IMR-90 (cell line): ENCODE results near the gene HCN2. TPM values are rescaled to one million over a fixed set of nuclear protein-coding genes. Genes with fewer than 3 reads are reported as not detected.

Experiments
- ATAC-seq: fragments of 200-7000 bp; cut with Tn5 transposase; 2 replicates; pipeline ENCODE4 v1.9.1; 2020; ENCODE audit warnings: low read depth, mild to moderate bottlenecking, moderate library complexity
- BruUV-seq: library from RNA; stranded (reverse); fragments of 400-500 nt; replicated peaks from 2 replicates; lab custom pipeline; 2021; lab: Mats Ljungman, UMichigan
- CTCF ChIA-PET: fragments of 300-600 bp; formaldehyde crosslinking; extraction: SDS; loops from one replicate; lab custom pipeline; 2021; ENCODE audit warnings: antibody characterized with exemption; lab: Yijun Ruan, JAX
- POLR2A ChIA-PET: fragments of 300-600 bp; sonication (Branson Sonifier 250); formaldehyde crosslinking; loops from one replicate; lab custom pipeline; 2022; ENCODE audit warnings: antibody characterized with exemption; ENCODE audit not compliant: unreplicated experiment; lab: Charles Lee
- DNase-seq: peaks from one replicate; pipeline ENCODE4 v3.0.0; 2013
- H2AFZ ChIP-seq: replicated peaks from 2 replicates; pipeline ENCODE3; 2013; ENCODE audit warnings: low read length, mild to moderate bottlenecking; ENCODE audit not compliant: poor library complexity
- H2AK5ac ChIP-seq: 2 replicates; pipeline ENCODE4 v1.6.1; 2013; ENCODE audit warnings: low read depth, low read length, inconsistent platforms
- H2AK9ac ChIP-seq: replicated peaks from 2 replicates; pipeline ENCODE3; 2013; ENCODE audit warnings: mild to moderate bottlenecking, low read depth, low read length, moderate library complexity; ENCODE audit not compliant: poor library complexity
- H2BK120ac ChIP-seq: 2 replicates; pipeline ENCODE4 v1.6.1; 2013; ENCODE audit warnings: low read depth, low read length, inconsistent platforms
- H2BK15ac ChIP-seq: 3 replicates; pipeline ENCODE4 v1.6.1; 2013; ENCODE audit warnings: low read depth, low read length, inconsistent platforms
- H2BK20ac ChIP-seq: 2 replicates; pipeline ENCODE4 v1.6.1; 2013; ENCODE audit warnings: low read depth, mild to moderate bottlenecking, inconsistent platforms, low read length, moderate library complexity
- H2BK5ac ChIP-seq: 2 replicates; pipeline ENCODE4 v1.6.1; 2013; ENCODE audit warnings: mild to moderate bottlenecking, low read depth, low read length, inconsistent platforms; ENCODE audit not compliant: poor library complexity, severe bottlenecking
- H3K14ac ChIP-seq: replicated peaks from 2 replicates; pipeline ENCODE4 v1.6.1; 2013; ENCODE audit warnings: low read depth, low read length, inconsistent platforms
- H3K18ac ChIP-seq: 2 replicates; pipeline ENCODE4 v1.6.1; 2013; ENCODE audit warnings: low read depth, low read length, control low read depth
- H3K23ac ChIP-seq: 2 replicates; pipeline ENCODE4 v1.6.1; 2013; ENCODE audit warnings: low read depth, low read length, inconsistent platforms
- H3K27ac ChIP-seq: 2 replicates; pipeline ENCODE4 v1.5.1; 2013; ENCODE audit warnings: mild to moderate bottlenecking, control low read depth, low read length; ENCODE audit not compliant: insufficient read depth
- H3K27me3 ChIP-seq: 2 replicates; pipeline ENCODE4 v1.6.1; 2013; ENCODE audit warnings: low read length; ENCODE audit not compliant: control insufficient read depth, insufficient read depth
- H3K36me3 ChIP-seq: 2 replicates; pipeline ENCODE4 v1.6.1; 2013; ENCODE audit warnings: low read length, mixed read lengths; ENCODE audit not compliant: control insufficient read depth, insufficient read depth
- H3K4ac ChIP-seq: 2 replicates; pipeline ENCODE4 v1.6.1; 2013; ENCODE audit warnings: low read depth, low read length, inconsistent platforms
- H3K4me1 ChIP-seq: 2 replicates; pipeline ENCODE4 v1.6.1; 2013; ENCODE audit warnings: low read length, mixed read lengths; ENCODE audit not compliant: control insufficient read depth, insufficient read depth
- H3K4me2 ChIP-seq: 2 replicates; pipeline ENCODE4 v1.6.1; 2013; ENCODE audit warnings: low read depth, mild to moderate bottlenecking, control low read depth, low read length, moderate library complexity
- H3K4me3 ChIP-seq: 2 replicates; pipeline ENCODE4 v1.5.1; 2013; ENCODE audit warnings: low read depth, mild to moderate bottlenecking, control low read depth, low read length, moderate library complexity; ENCODE audit not compliant: insufficient read depth
- H3K56ac ChIP-seq: 2 replicates; pipeline ENCODE4 v1.6.1; 2013; ENCODE audit warnings: low read length, inconsistent platforms; ENCODE audit not compliant: insufficient read depth; ENCODE audit errors: extremely low read depth
- H3K79me1 ChIP-seq, 2 experiments: 2 replicates each; pipeline ENCODE4 v1.6.1; 2013; ENCODE audit warnings: low read length in 2 of 2, inconsistent platforms in 1 of 2, low read depth in 1 of 2
- H3K9ac ChIP-seq: 2 replicates; pipeline ENCODE4 v1.6.1; 2013; ENCODE audit warnings: low read depth, low read length, control low read depth
- H3K9me1 ChIP-seq: 2 replicates; pipeline ENCODE4 v1.6.1; 2013; ENCODE audit warnings: low read length, inconsistent platforms; ENCODE audit not compliant: insufficient read depth
- H3K9me3 ChIP-seq: 2 replicates; pipeline ENCODE4 v1.6.1; 2013; ENCODE audit warnings: low read length; ENCODE audit not compliant: control insufficient read depth, insufficient read depth
- H4K20me1 ChIP-seq: 2 replicates; pipeline ENCODE4 v1.6.1; 2013; ENCODE audit warnings: low read length, inconsistent platforms; ENCODE audit not compliant: insufficient read depth
- H4K5ac ChIP-seq: 2 replicates; pipeline ENCODE4 v1.6.1; 2013; ENCODE audit warnings: mild to moderate bottlenecking, low read depth, low read length, control low read depth
- H4K8ac ChIP-seq, 2 experiments: 2 replicates each; pipeline ENCODE4 v1.6.1; 2013; ENCODE audit warnings: low read depth in 2 of 2, low read length in 2 of 2, control low read depth in 1 of 2, inconsistent platforms in 1 of 2
- H4K91ac ChIP-seq: 2 replicates; pipeline ENCODE4 v1.6.1; 2013; ENCODE audit warnings: low read depth, low read length, inconsistent platforms; ENCODE audit not compliant: insufficient read depth
- CEBPB ChIP-seq: IDR thresholded peaks from 2 replicates; pipeline ENCODE4 v1.6.1; 2012; ENCODE audit warnings: low read depth, low read length, improper control_type of control experiment
- CHD1 ChIP-seq: IDR thresholded peaks from 2 replicates; pipeline ENCODE4 v1.6.1; 2012; ENCODE audit warnings: low read depth, low read length, improper control_type of control experiment
- FOS ChIP-seq: fragments of 150-350 bp; IDR thresholded peaks from 2 replicates; pipeline ENCODE4 v1.6.1; 2016; ENCODE audit warnings: low read depth, low read length
- MAFK ChIP-seq: IDR thresholded peaks from 2 replicates; pipeline ENCODE4 v1.6.1; 2012; ENCODE audit warnings: low read depth, low read length, improper control_type of control experiment
- MXI1 ChIP-seq: IDR thresholded peaks from 2 replicates; pipeline ENCODE4 v1.6.1; 2012; ENCODE audit warnings: low read depth, mild to moderate bottlenecking, low read length, moderate library complexity, borderline replicate concordance
- RAD21 ChIP-seq: IDR thresholded peaks from 2 replicates; pipeline ENCODE4 v1.6.1; 2012; ENCODE audit warnings: low read length, improper control_type of control experiment
- RCOR1 ChIP-seq: IDR thresholded peaks from 2 replicates; pipeline ENCODE4 v1.6.1; 2012; ENCODE audit warnings: mild to moderate bottlenecking, low read length, improper control_type of control experiment; ENCODE audit not compliant: insufficient replicate concordance
- WGBS, 2 experiments: methylation state at CpG; one replicate each; pipeline versions ENCODE4 v1.1.5 to v1.1.7; 2013; ENCODE audit warnings: missing lambda C conversion rate in 2 of 2; ENCODE audit not compliant: insufficient read length in 1 of 2; ENCODE audit errors: extremely low coverage in 2 of 2; 5-methylcytosine and 5-hydroxymethylcytosine counted together
- dilution Hi-C: fragments of 300-500 bp; cut with HindIII; formaldehyde crosslinking; loops from one replicate; pipeline ENCODE4 v1.14.3; 2018; ENCODE audit warnings: low sequenced_read_pairs; ENCODE audit not compliant: unreplicated experiment
- in situ Hi-C: fragments of 300-500 bp; cut with MboI; formaldehyde crosslinking; loops from 3 replicates; pipeline ENCODE4 v1.14.3; 2019; ENCODE audit warnings: low sequenced_read_pairs, inconsistent platforms, mixed read lengths
- intact Hi-C: fragments of 100-400 bp; cut with micrococcal nuclease; formaldehyde crosslinking; loops from 2 replicates; pipeline ENCODE4 v1.10.0; 2022
- polyA plus RNA-seq, 3 experiments: library from polyadenylated mRNA; depleted of rRNA; stranded (reverse); fragments of >200 nt; gene quantifications; 2 replicates each; pipeline ENCODE4 v1.2.3, GENCODE V29; 2012; ENCODE audit warnings: low replicate concordance in 1 of 3
- total RNA-seq: library from RNA; depleted of rRNA; stranded (reverse); fragments of >200 nt; gene quantifications from 2 replicates; pipeline ENCODE4 v1.2.3, GENCODE V29; 2012
- TF ChIP-seq, protein P1 (sequence below): conservative IDR thresholded peaks from 2 replicates; pipeline ENCODE4 v1.5.1; 2012; ENCODE audit warnings: mild to moderate bottlenecking, low read depth, low read length, improper control_type of control experiment
- TF ChIP-seq, protein P2 (sequence below): fragments of 150-350 bp; IDR thresholded peaks from 2 replicates; pipeline ENCODE4 v1.6.1; 2017; ENCODE audit warnings: mild to moderate bottlenecking, antibody characterized with exemption, low read length, low read depth

Gene HCN2
- total and polyA plus RNA-seq, 2 of the 4 experiments (the other 2 are of a cell fraction) = 0.72 to 2.6 TPM

DNA sequence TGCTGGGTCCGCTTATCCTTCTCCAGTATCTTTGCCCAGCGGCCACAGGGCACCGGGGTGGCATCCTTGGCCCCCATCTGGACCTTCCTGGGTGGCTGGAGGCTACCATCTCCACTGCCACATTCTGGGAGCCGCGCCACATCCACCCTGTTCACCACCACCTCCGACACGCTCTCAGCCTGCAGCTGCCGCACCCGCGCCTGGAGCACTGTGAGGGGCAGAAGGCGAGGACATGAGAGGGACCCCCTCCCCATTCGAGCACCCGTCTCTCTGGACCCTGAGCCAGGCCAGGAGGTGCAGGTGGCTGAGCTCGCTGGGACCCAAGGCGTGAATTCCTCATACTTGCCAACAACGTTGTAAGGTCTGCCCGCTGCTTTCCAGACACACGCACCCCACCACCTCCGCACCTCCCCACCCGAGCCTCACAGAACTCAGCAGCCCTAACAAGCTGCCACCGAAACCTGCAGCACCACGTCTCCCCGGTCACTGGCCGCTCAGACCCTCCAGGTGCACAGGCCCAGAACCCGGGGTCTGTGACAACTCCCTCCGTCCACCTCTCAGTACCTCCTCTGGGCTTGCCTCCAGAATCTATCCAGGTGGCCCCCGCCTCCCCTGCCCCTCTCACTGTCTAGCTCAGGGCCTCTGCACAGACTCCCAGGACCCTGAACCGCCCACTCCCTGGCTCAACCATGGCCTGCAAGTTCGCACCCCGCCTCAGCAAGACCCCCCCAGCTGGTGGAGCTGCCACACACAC is 40.5 kb downstream of the HCN2 start:
- POLR2A ChIA-PET = no interaction called here
- no peak for DNase-seq
- ATAC-seq = no peak
- no peak overlapping the region for H3K27ac ChIP-seq
- H2BK15ac ChIP-seq = no peak overlapping the region
- H3K9me3 ChIP-seq = no peaks in the 10 kb centered on the region
- H3K14ac ChIP-seq = no peak overlapping the region
- H3K4me3 ChIP-seq = no peak overlapping the region
- no peak overlapping the region for H2BK20ac ChIP-seq
- in situ Hi-C loops = no loop called here
- no peak overlapping the region for H4K91ac ChIP-seq
- no peak overlapping the region for H3K9ac ChIP-seq
- no peak overlapping the region for H4K5ac ChIP-seq
- 92% methylated on average over 19 of the region's 30 CpGs; no CpG with 5 or more reads in 1 of the 2 experiments for WGBS, 2 experiments
- H2BK120ac ChIP-seq = no peak overlapping the region
- no peak overlapping the region for H2AFZ ChIP-seq
- CTCF ChIA-PET = no interaction called here
- no peak overlapping the region for H2AK5ac ChIP-seq
- intact Hi-C loops = no loop called here
- no peak overlapping the region for H3K4ac ChIP-seq
- dilution Hi-C loops = no loop called here
- H4K20me1 ChIP-seq = peaks cover 3% of the 10 kb centered on the region; the same call in 1 of the 2 replicates
- H3K18ac ChIP-seq = no peak overlapping the region
- TF ChIP-seq FOS (no peak), CHD1 (no peak), RAD21 (no peak), MAFK (no peak), RCOR1 (no peak), CEBPB (no peak), MXI1 (no peak)
- TF ChIP-seq, protein P1, sequence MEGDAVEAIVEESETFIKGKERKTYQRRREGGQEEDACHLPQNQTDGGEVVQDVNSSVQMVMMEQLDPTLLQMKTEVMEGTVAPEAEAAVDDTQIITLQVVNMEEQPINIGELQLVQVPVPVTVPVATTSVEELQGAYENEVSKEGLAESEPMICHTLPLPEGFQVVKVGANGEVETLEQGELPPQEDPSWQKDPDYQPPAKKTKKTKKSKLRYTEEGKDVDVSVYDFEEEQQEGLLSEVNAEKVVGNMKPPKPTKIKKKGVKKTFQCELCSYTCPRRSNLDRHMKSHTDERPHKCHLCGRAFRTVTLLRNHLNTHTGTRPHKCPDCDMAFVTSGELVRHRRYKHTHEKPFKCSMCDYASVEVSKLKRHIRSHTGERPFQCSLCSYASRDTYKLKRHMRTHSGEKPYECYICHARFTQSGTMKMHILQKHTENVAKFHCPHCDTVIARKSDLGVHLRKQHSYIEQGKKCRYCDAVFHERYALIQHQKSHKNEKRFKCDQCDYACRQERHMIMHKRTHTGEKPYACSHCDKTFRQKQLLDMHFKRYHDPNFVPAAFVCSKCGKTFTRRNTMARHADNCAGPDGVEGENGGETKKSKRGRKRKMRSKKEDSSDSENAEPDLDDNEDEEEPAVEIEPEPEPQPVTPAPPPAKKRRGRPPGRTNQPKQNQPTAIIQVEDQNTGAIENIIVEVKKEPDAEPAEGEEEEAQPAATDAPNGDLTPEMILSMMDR = no peak
- TF ChIP-seq, protein P2, sequence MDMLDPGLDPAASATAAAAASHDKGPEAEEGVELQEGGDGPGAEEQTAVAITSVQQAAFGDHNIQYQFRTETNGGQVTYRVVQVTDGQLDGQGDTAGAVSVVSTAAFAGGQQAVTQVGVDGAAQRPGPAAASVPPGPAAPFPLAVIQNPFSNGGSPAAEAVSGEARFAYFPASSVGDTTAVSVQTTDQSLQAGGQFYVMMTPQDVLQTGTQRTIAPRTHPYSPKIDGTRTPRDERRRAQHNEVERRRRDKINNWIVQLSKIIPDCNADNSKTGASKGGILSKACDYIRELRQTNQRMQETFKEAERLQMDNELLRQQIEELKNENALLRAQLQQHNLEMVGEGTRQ = no peak
- H3K4me1 ChIP-seq = peaks cover 9% of the 10 kb centered on the region
- no TSS peak for BruUV-seq
- H2AK9ac ChIP-seq = no peak overlapping the region
- no peak overlapping the region for H4K8ac ChIP-seq
- H3K23ac ChIP-seq = no peak overlapping the region
- H3K27me3 ChIP-seq = no peaks in the 10 kb centered on the region
- no peak overlapping the region for H3K56ac ChIP-seq
- no peaks in the 10 kb centered on the region; the same call in 1 of the 2 replicates for H3K9me1 ChIP-seq
- peaks cover 7 to 34% of the 10 kb centered on the region in 2 experiments; a peak in 3 of 4 replicates for H3K79me1 ChIP-seq
- no peak overlapping the region for H3K4me2 ChIP-seq
- peaks cover 16% of the 10 kb centered on the region; the same call in 1 of the 2 replicates for H3K36me3 ChIP-seq
- H2BK5ac ChIP-seq = no peak overlapping the region
